Measurements from ENCODE around the gene KARS1. TPM values are rescaled to one million over a fixed set of nuclear protein-coding genes. Genes with fewer than 3 reads are reported as not detected.
A peak's percentile ranks its signal among the peaks of the same experiment; 100 is the strongest.

The KARS1 gene
- total and polyA plus RNA-seq, 5 experiments from 2014 or later: 140 to 214 (median 194) TPM

GRCh38 chr16:75648265-75649076 lies 1.0 kb upstream of the KARS1 start:
- peak; percentile 46 to 50 for ATAC-seq
- peaks cover 0 to 1% (median 0%) of the 10 kb centered on the region in 5 donors for H3K27me3 Mint-ChIP-seq
- peak; percentile 79 to 92 (median 86) for DNase-seq
- H3K9me3 Mint-ChIP-seq: no peaks in the 10 kb centered on the region
- POLR2A ChIA-PET: interaction anchor here (0.6 to 3.9 kb wide), 29 partner anchors 8 to 1564 kb away, joined by 3 to 119 read pairs (median 5); partner anchors contain the start of genes ADAT1, CFDP1, GABARAPL2 and MON1B
- peaks cover 5 to 43% (median 16%) of the 10 kb centered on the region in 3 donors for H3K36me3 Mint-ChIP-seq
- peak overlapping the region; percentile 86 to 100 (median 98) for H3K4me3 Mint-ChIP-seq
- peak overlapping the region; percentile 90 to 99 (median 98) for H3K27ac Mint-ChIP-seq
- H3K4me1 Mint-ChIP-seq: peaks cover 29 to 75% (median 68%) of the 10 kb centered on the region in 4 donors

- no peak for DNase-seq
- peak; percentile 7 to 17 for ATAC-seq
- Mint-ChIP-seq H3K27me3 (peaks cover 0 to 1% (median 0%) of the 10 kb centered on the region in 5 donors), H3K27ac (peak overlapping the region; percentile 94 to 99 (median 98)), H3K9me3 (no peaks in the 10 kb centered on the region), H3K36me3 (peaks cover 8 to 48% (median 16%) of the 10 kb centered on the region in 3 donors), H3K4me1 (peaks cover 29 to 73% (median 66%) of the 10 kb centered on the region in 4 donors), H3K4me3 (peak overlapping the region; percentile 93 to 100 (median 98))
- POLR2A ChIA-PET: interaction anchor here (0.6 to 3.9 kb wide), 24 partner anchors 9 to 1544 kb away, joined by 3 to 119 read pairs (median 6); partner anchors contain the start of genes ADAT1, CFDP1, GABARAPL2 and MLKL
Measured at GRCh38 chr16:75647112-75647491, 363 bp downstream of the KARS1 start.

GRCh38 chr16:75644240-75645012 lies 3.0 kb downstream of the KARS1 start:
- DNase-seq (peak in 1 of 10 donors; percentile 31), ATAC-seq (no peak)
- H3K4me3 Mint-ChIP-seq: peak overlapping the region; percentile 54 to 100 (median 78)
- H3K36me3 Mint-ChIP-seq: peaks cover 9 to 60% (median 20%) of the 10 kb centered on the region in 3 donors
- H3K27me3 Mint-ChIP-seq: peaks cover 0 to 1% (median 0%) of the 10 kb centered on the region in 5 donors
- POLR2A ChIA-PET: no interaction called here
- H3K4me1 Mint-ChIP-seq: peaks cover 20 to 58% (median 50%) of the 10 kb centered on the region in 4 donors
- H3K9me3 Mint-ChIP-seq: no peaks in the 10 kb centered on the region
- peak overlapping the region; percentile 59 to 92 (median 80) for H3K27ac Mint-ChIP-seq

- no peaks in the 10 kb centered on the region for H3K27me3 Mint-ChIP-seq
- no peak for DNase-seq
- peaks cover 20 to 56% (median 39%) of the 10 kb centered on the region in 4 donors for H3K4me1 Mint-ChIP-seq
- H3K9me3 Mint-ChIP-seq: no peaks in the 10 kb centered on the region
- POLR2A ChIA-PET: interaction anchor here (0.6 kb wide), 1 partner anchor 23 kb away, joined by 4 read pairs; no protein-coding TSS in a partner anchor
- H3K27ac Mint-ChIP-seq: peak overlapping the region in 4 of 10 donors; percentile 9 to 81 (median 20)
- peaks cover 4 to 95% (median 25%) of the 10 kb centered on the region in 3 donors for H3K36me3 Mint-ChIP-seq
- no peak for ATAC-seq
- no peak overlapping the region for H3K4me3 Mint-ChIP-seq
Measured at GRCh38 chr16:75640598-75640997, 6.9 kb downstream of the KARS1 start.

GRCh38 chr16:75635036-75635435 lies 12.4 kb downstream of the KARS1 start:
- DNase-seq: no peak
- ATAC-seq: no peak
- no peak overlapping the region for H3K4me3 Mint-ChIP-seq
- no peaks in the 10 kb centered on the region for H3K27me3 Mint-ChIP-seq
- H3K9me3 Mint-ChIP-seq: no peaks in the 10 kb centered on the region
- H3K4me1 Mint-ChIP-seq: peaks cover 0 to 12% (median 6%) of the 10 kb centered on the region in 4 donors
- POLR2A ChIA-PET: interaction anchor here (0.7 kb wide), 1 partner anchor 13 kb away, joined by 3 read pairs; the partner anchor contains the start of genes KARS1 and TERF2IP
- no peak overlapping the region for H3K27ac Mint-ChIP-seq
- peaks cover 0 to 96% (median 33%) of the 10 kb centered on the region in 3 donors for H3K36me3 Mint-ChIP-seq

GRCh38 chr16:75632857-75633256 lies 14.6 kb downstream of the KARS1 start:
- ATAC-seq: no peak
- POLR2A ChIA-PET: no interaction called here
- peaks cover 11 to 21% (median 16%) of the 10 kb centered on the region in 4 donors for H3K4me1 Mint-ChIP-seq
- no peak for DNase-seq
- H3K9me3 Mint-ChIP-seq: no peaks in the 10 kb centered on the region
- H3K27me3 Mint-ChIP-seq: no peaks in the 10 kb centered on the region
- no peak overlapping the region for H3K4me3 Mint-ChIP-seq
- H3K36me3 Mint-ChIP-seq: peaks cover 4 to 96% (median 42%) of the 10 kb centered on the region in 3 donors
- H3K27ac Mint-ChIP-seq: no peak overlapping the region

GRCh38 chr16:75630052-75630451 lies 17.4 kb downstream of the KARS1 start:
- ATAC-seq: no peak
- H3K4me3 Mint-ChIP-seq: no peak overlapping the region
- no peak for DNase-seq
- peak overlapping the region in 2 of 10 donors; percentile 8 to 60 for H3K27ac Mint-ChIP-seq
- H3K9me3 Mint-ChIP-seq: no peaks in the 10 kb centered on the region
- H3K36me3 Mint-ChIP-seq: peaks cover 4 to 90% (median 41%) of the 10 kb centered on the region in 3 donors
- POLR2A ChIA-PET: interaction anchor here (1.0 to 2.5 kb wide), 3 partner anchors 17 to 65 kb away, joined by 3 to 11 read pairs (median 10); partner anchors contain the start of genes KARS1 and TERF2IP
- no peaks in the 10 kb centered on the region for H3K27me3 Mint-ChIP-seq
- peaks cover 20 to 32% (median 27%) of the 10 kb centered on the region in 4 donors for H3K4me1 Mint-ChIP-seq

GRCh38 chr16:75629132-75629531 lies 18.3 kb downstream of the KARS1 start:
- Mint-ChIP-seq H3K4me1 (peaks cover 22 to 37% (median 27%) of the 10 kb centered on the region in 4 donors), H3K4me3 (peak overlapping the region in 1 of 10 donors; percentile 16), H3K27ac (peak overlapping the region in 9 of 10 donors; percentile 22 to 90 (median 59)), H3K36me3 (peaks cover 4 to 83% (median 38%) of the 10 kb centered on the region in 3 donors), H3K9me3 (no peaks in the 10 kb centered on the region), H3K27me3 (no peaks in the 10 kb centered on the region)
- POLR2A ChIA-PET: interaction anchor here (2.5 kb wide), 1 partner anchor 18 kb away, joined by 11 read pairs; the partner anchor contains the start of genes KARS1 and TERF2IP
- DNase-seq (no peak), ATAC-seq (no peak)

- Mint-ChIP-seq H3K27me3 (no peaks in the 10 kb centered on the region), H3K27ac (peak overlapping the region; percentile 57 to 91 (median 76)), H3K36me3 (peaks cover 4 to 75% (median 32%) of the 10 kb centered on the region in 3 donors), H3K9me3 (no peaks in the 10 kb centered on the region), H3K4me3 (peak overlapping the region in 3 of 10 donors; percentile 15 to 54 (median 20)), H3K4me1 (peaks cover 20 to 39% (median 28%) of the 10 kb centered on the region in 4 donors)
- ATAC-seq (no peak), DNase-seq (no peak)
- POLR2A ChIA-PET: interaction anchor here (1.3 to 2.5 kb wide), 2 partner anchors 13 to 19 kb away, joined by 3 to 11 read pairs; partner anchors contain the start of genes KARS1 and TERF2IP
Measured at GRCh38 chr16:75628351-75628750, 19.1 kb downstream of the KARS1 start.

- Mint-ChIP-seq H3K36me3 (peaks cover 4 to 70% (median 32%) of the 10 kb centered on the region in 3 donors), H3K9me3 (no peaks in the 10 kb centered on the region), H3K27me3 (no peaks in the 10 kb centered on the region), H3K27ac (peak overlapping the region; percentile 57 to 91 (median 76)), H3K4me1 (peaks cover 20 to 39% (median 31%) of the 10 kb centered on the region in 4 donors), H3K4me3 (peak overlapping the region in 7 of 10 donors; percentile 0 to 45 (median 13))
- POLR2A ChIA-PET: interaction anchor here (1.3 to 2.5 kb wide), 2 partner anchors 14 to 19 kb away, joined by 3 to 11 read pairs; partner anchors contain the start of genes KARS1 and TERF2IP
- ATAC-seq (no peak), DNase-seq (no peak)
Measured at GRCh38 chr16:75627851-75628250, 19.6 kb downstream of the KARS1 start.

- peak overlapping the region; percentile 45 to 89 (median 76) for H3K27ac Mint-ChIP-seq
- peaks cover 4 to 60% (median 28%) of the 10 kb centered on the region in 3 donors for H3K36me3 Mint-ChIP-seq
- POLR2A ChIA-PET: interaction anchor here (1.5 kb wide), 1 partner anchor 21 kb away, joined by 3 read pairs; the partner anchor contains the start of genes KARS1 and TERF2IP
- peak overlapping the region in 6 of 10 donors; percentile 0 to 46 (median 14) for H3K4me3 Mint-ChIP-seq
- H3K9me3 Mint-ChIP-seq: no peaks in the 10 kb centered on the region
- no peaks in the 10 kb centered on the region for H3K27me3 Mint-ChIP-seq
- peaks cover 22 to 47% (median 39%) of the 10 kb centered on the region in 4 donors for H3K4me1 Mint-ChIP-seq
- no peak for ATAC-seq
- no peak for DNase-seq
Measured at GRCh38 chr16:75626806-75627205, 20.7 kb downstream of the KARS1 start.

Measured in naive thymus-derived CD8-positive, alpha-beta T cell (primary cell).